CD4-positive, alpha-beta T cell treated with Interleukin-10 for 1 hour (primary cell): ENCODE data around the gene C1QTNF8.

ENCODE experiments used
- DNase-seq: peaks from one replicate; pipeline ENCODE4 v3.0.0-alpha.2; 2020

The C1QTNF8 gene

GRCh38 chr16:1073566-1074378, 22.3 kb downstream of the C1QTNF8 start:
- DNase-seq: no peak

- no peak for DNase-seq
Measured at GRCh38 chr16:1073262-1073558, 22.8 kb downstream of the C1QTNF8 start.

GRCh38 chr16:1072526-1073261, 23.4 kb downstream of the C1QTNF8 start, which contains the start of gene SSTR5:
Gene SSTR5 (plus strand): TSS chr16:1072747. CDS start chr16:1078869, 6,122 bp downstream.
- DNase-seq: no peak

GRCh38 chr16:1071561-1072225, 24.4 kb downstream of the C1QTNF8 start:
- no peak for DNase-seq

GRCh38 chr16:1070864-1071408, 25.1 kb downstream of the C1QTNF8 start:
- no peak for DNase-seq

GRCh38 chr16:1070084-1070863, 25.8 kb downstream of the C1QTNF8 start:
- DNase-seq: no peak

GRCh38 chr16:1069154-1069553, 26.9 kb downstream of the C1QTNF8 start:
- DNase-seq: no peak

- no peak for DNase-seq
Measured at GRCh38 chr16:1068451-1068850, 27.6 kb downstream of the C1QTNF8 start.

- no peak for DNase-seq
Measured at GRCh38 chr16:1067629-1068028, 28.4 kb downstream of the C1QTNF8 start.

GRCh38 chr16:1066584-1067172, 29.4 kb downstream of the C1QTNF8 start:
- DNase-seq: no peak

GRCh38 chr16:1065469-1066128, 30.4 kb downstream of the C1QTNF8 start:
- no peak for DNase-seq

GRCh38 chr16:1063728-1064127, 32.3 kb downstream of the C1QTNF8 start:
- no peak for DNase-seq

- no peak for DNase-seq
Measured at GRCh38 chr16:1062895-1063294, 33.1 kb downstream of the C1QTNF8 start.

- DNase-seq: no peak
Measured at GRCh38 chr16:1061769-1062505, 34.1 kb downstream of the C1QTNF8 start.

GRCh38 chr16:1060416-1061340, 35.4 kb downstream of the C1QTNF8 start:
- no peak for DNase-seq

- DNase-seq: no peak
Measured at GRCh38 chr16:1059310-1059709, 36.7 kb downstream of the C1QTNF8 start.

GRCh38 chr16:1058216-1058615, 37.8 kb downstream of the C1QTNF8 start:
- no peak for DNase-seq

- DNase-seq: peak; percentile 58
Measured at GRCh38 chr16:1057252-1057932, 38.7 kb downstream of the C1QTNF8 start.

- DNase-seq: no peak
Measured at GRCh38 chr16:1056196-1056595, 39.8 kb downstream of the C1QTNF8 start.
